C4-2B (cell line): ENCODE data around the gene TNS1.

Source experiments
- CTCF ChIP-seq: fragments of 450-650 bp; conservative IDR thresholded peaks from 2 replicates; pipeline ENCODE4 v1.5.1; 2017; ENCODE audit warnings: mild to moderate bottlenecking
- ZFX ChIP-seq: fragments of 450-650 bp; IDR thresholded peaks from 2 replicates; pipeline ENCODE4 v1.6.1; 2017

GRCh38 chr2:218010140-218010983, 7.6 kb upstream of the TNS1 start:
- no peak; the same call in 1 of the 2 replicates for TF ChIP-seq CTCF
- no peak for TF ChIP-seq ZFX
